GM19043 (cell line): ENCODE data around the gene MACF1.

Experiments used
- ATAC-seq: cut with Tn5 transposase; IDR thresholded peaks from one replicate; pipeline ENCODE4 v1.9.1; 2021; ENCODE audit warnings: low read depth; ENCODE audit not compliant: unreplicated experiment

MACF1 gene

GRCh38 chr1:39288735-39289465 is 84.4 kb downstream of the MACF1 start:
- no peak for ATAC-seq

GRCh38 chr1:39292401-39292800 is 87.9 kb downstream of the MACF1 start:
- ATAC-seq: no peak

- ATAC-seq: no peak
These were observed 89.0 kb downstream of the MACF1 start for GRCh38 chr1:39293375-39294070.

- ATAC-seq: no peak
These were observed 90.0 kb downstream of the MACF1 start for GRCh38 chr1:39294531-39294930.

- no peak for ATAC-seq
These were observed 91.4 kb downstream of the MACF1 start for GRCh38 chr1:39295901-39296300.

- ATAC-seq: no peak
These were observed 93.1 kb downstream of the MACF1 start for GRCh38 chr1:39297551-39297950.

GRCh38 chr1:39301606-39302005 is 97.1 kb downstream of the MACF1 start:
- ATAC-seq: no peak

- no peak for ATAC-seq
These were observed 101.1 kb downstream of the MACF1 start for GRCh38 chr1:39305555-39305954.

- no peak for ATAC-seq
These were observed 105.5 kb downstream of the MACF1 start for GRCh38 chr1:39310015-39310414.

GRCh38 chr1:39310691-39311090 is 106.2 kb downstream of the MACF1 start:
- no peak for ATAC-seq

GRCh38 chr1:39317111-39317510 is 112.6 kb downstream of the MACF1 start:
- no peak for ATAC-seq

GRCh38 chr1:39317910-39318633 is 113.6 kb downstream of the MACF1 start:
- no peak for ATAC-seq

- ATAC-seq: no peak
These were observed 117.5 kb downstream of the MACF1 start for GRCh38 chr1:39321979-39322378.

- ATAC-seq: no peak
These were observed 117.9 kb downstream of the MACF1 start for GRCh38 chr1:39322431-39322830.

GRCh38 chr1:39324888-39325287 is 120.4 kb downstream of the MACF1 start:
- ATAC-seq: no peak

- no peak for ATAC-seq
These were observed 122.3 kb downstream of the MACF1 start for GRCh38 chr1:39326836-39327235.

- no peak for ATAC-seq
These were observed 123.6 kb downstream of the MACF1 start for GRCh38 chr1:39328095-39328494.

GRCh38 chr1:39328586-39329121 is 124.2 kb downstream of the MACF1 start:
- no peak for ATAC-seq

- no peak for ATAC-seq
These were observed 127.2 kb downstream of the MACF1 start for GRCh38 chr1:39331647-39332046.

GRCh38 chr1:39332291-39332690 is 127.8 kb downstream of the MACF1 start:
- no peak for ATAC-seq

GRCh38 chr1:39332828-39333227 is 128.3 kb downstream of the MACF1 start:
- ATAC-seq: no peak
